Tibial nerve (tissue), 4 donors: Measurements from ENCODE around the gene SPR. TPM values are rescaled to one million over a fixed set of nuclear protein-coding genes. Genes with fewer than 3 reads are reported as not detected.

Source experiments
- DNase-seq, 2 donors: peaks; one replicate each; pipeline ENCODE4 v3.0.0-alpha.2; 2019; ENCODE audit warnings: low spot score in 2 of 2
- H3K27ac ChIP-seq, 4 donors: fragments of 200-600 bp; sonication (generic) in 3 of 4; one replicate each; pipeline ENCODE4 v1.5.1; 2017 to 2019; ENCODE audit warnings: mild to moderate bottlenecking in 1 of 4
- H3K27me3 ChIP-seq, 2 donors: fragments of 200-600 bp; sonication (generic) in 1 of 2; one replicate each; pipeline versions ENCODE4 v1.5.1 to v1.6.0; 2017 to 2019
- H3K36me3 ChIP-seq, 3 donors: fragments of 200-600 bp; sonication (generic); one replicate each; pipeline ENCODE4 v1.5.1; 2018 to 2019
- H3K4me1 ChIP-seq, 4 donors: fragments of 200-600 bp; sonication (generic) in 3 of 4; one replicate each; pipeline ENCODE4 v1.5.1; 2017 to 2019
- H3K4me3 ChIP-seq, 4 donors: fragments of 200-600 bp; sonication (generic) in 3 of 4; one replicate each; pipeline ENCODE4 v1.5.1; 2017 to 2019; ENCODE audit warnings: mild to moderate bottlenecking in 1 of 4, moderate library complexity in 1 of 4
- H3K9me3 ChIP-seq, 4 donors: fragments of 200-600 bp; sonication (generic) in 3 of 4; one replicate each; pipeline ENCODE4 v1.5.1; 2017 to 2019
- EP300 ChIP-seq, 2 donors: sonication (generic); formaldehyde crosslinking; IDR thresholded peaks; one replicate each; pipeline ENCODE4 v1.6.1; 2017; ENCODE audit warnings: antibody characterized with exemption in 2 of 2, mild to moderate bottlenecking in 1 of 2
- POLR2A ChIP-seq, 2 donors: fragments of 450-650 bp; IDR thresholded peaks; one replicate each; pipeline ENCODE4 v1.6.1; 2017; ENCODE audit warnings: antibody characterized with exemption in 2 of 2, mild to moderate bottlenecking in 2 of 2, moderate library complexity in 2 of 2
- WGBS, 2 donors: methylation state at CpG; one replicate each; pipeline ENCODE4 v1.1.5; 2018; 5-methylcytosine and 5-hydroxymethylcytosine counted together
- total RNA-seq, 4 donors: library from RNA; depleted of rRNA; stranded (reverse); fragments of >200 nt; gene quantifications; one replicate each; pipeline ENCODE4 v1.1.0, GENCODE V29; 2016
- TF ChIP-seq, protein P1 (sequence below), 5 experiments: fragments of 200-600 bp in 3 of 5; fragments of 450-650 bp in 2 of 5; sonication (generic) in 3 of 5; IDR thresholded peaks; one replicate each; pipeline ENCODE4 v1.5.1; 2016 to 2019; ENCODE audit warnings: antibody characterized with exemption in 5 of 5, mild to moderate bottlenecking in 3 of 5, moderate library complexity in 2 of 5

Gene SPR
- total RNA-seq, 4 donors from 2014 or later = 22.0 to 33.3 (median 27.1) TPM

DNA sequence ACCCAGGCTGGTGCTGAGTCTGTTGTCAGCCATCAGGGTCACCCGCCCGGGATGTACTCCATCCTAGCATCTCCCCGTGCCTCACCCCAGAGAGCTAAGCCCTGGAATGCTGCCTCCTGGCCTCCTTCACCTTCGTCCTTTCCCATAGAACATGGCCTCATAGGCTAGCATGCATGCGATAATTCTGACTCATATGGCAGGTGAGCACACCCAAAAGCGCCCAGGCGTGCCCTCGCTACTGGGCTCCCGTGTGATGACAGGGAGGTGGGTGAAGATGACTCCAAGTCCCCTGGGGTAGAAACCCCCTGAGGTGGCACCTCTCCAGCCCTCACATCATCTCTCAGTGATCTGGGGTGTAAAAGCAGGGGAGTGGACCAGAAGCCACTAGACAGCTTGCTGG, 7.3 kb downstream of the SPR start:
- WGBS, 2 donors = 86 to 92% methylated on average over 9 of the region's 9 CpGs
- Histone ChIP-seq H3K36me3 (peaks cover 0 to 29% (median 0%) of the 10 kb centered on the region in 3 donors), H3K9me3 (no peaks in the 10 kb centered on the region), H3K4me1 (peaks cover 0 to 7% (median 0%) of the 10 kb centered on the region in 4 donors), H3K27ac (no peak overlapping the region), H3K27me3 (peaks cover 0 to 51% of the 10 kb centered on the region in 2 donors), H3K4me3 (no peak overlapping the region)
- no peak for DNase-seq
- TF ChIP-seq EP300 (IDR thresholded peaks at IDR 0.05) (no peak), POLR2A (IDR thresholded peaks at IDR 0.05) (no peak)
- TF ChIP-seq, protein P1, sequence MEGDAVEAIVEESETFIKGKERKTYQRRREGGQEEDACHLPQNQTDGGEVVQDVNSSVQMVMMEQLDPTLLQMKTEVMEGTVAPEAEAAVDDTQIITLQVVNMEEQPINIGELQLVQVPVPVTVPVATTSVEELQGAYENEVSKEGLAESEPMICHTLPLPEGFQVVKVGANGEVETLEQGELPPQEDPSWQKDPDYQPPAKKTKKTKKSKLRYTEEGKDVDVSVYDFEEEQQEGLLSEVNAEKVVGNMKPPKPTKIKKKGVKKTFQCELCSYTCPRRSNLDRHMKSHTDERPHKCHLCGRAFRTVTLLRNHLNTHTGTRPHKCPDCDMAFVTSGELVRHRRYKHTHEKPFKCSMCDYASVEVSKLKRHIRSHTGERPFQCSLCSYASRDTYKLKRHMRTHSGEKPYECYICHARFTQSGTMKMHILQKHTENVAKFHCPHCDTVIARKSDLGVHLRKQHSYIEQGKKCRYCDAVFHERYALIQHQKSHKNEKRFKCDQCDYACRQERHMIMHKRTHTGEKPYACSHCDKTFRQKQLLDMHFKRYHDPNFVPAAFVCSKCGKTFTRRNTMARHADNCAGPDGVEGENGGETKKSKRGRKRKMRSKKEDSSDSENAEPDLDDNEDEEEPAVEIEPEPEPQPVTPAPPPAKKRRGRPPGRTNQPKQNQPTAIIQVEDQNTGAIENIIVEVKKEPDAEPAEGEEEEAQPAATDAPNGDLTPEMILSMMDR (IDR thresholded peaks at IDR 0.05) = no peak

DNA sequence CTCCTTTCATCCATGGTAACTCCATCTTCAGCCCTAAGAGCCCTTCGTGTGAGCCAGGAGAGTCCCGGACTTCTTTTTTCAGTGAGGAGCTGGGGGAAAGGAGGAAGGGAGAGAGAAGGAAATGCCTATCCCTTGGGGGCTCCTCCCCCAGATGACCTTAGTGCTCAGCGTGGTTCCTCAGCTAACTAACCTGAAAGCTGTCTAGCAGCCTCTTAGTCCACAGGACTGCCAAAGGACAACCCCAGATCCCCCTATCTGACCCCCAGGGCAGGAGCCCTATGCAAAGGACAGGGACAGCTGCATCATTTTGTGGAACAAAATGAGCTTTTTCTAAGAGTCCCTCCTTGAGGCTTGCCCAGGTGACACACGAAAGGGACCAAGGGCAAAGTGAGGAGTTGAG, 7.9 kb downstream of the SPR start:
- Histone ChIP-seq H3K9me3 (no peaks in the 10 kb centered on the region), H3K36me3 (peaks cover 0 to 23% (median 0%) of the 10 kb centered on the region in 3 donors), H3K27ac (no peak overlapping the region), H3K27me3 (peaks cover 0 to 57% of the 10 kb centered on the region in 2 donors), H3K4me3 (no peak overlapping the region), H3K4me1 (peaks cover 0 to 7% (median 0%) of the 10 kb centered on the region in 4 donors)
- WGBS, 2 donors = 10 to 12% methylated on average over 4 of the region's 4 CpGs
- no peak for DNase-seq
- no peak for TF ChIP-seq EP300 (IDR thresholded peaks at IDR 0.05)
- TF ChIP-seq POLR2A (IDR thresholded peaks at IDR 0.05) = no peak
- TF ChIP-seq, protein P1 (IDR thresholded peaks at IDR 0.05) = no peak

DNA sequence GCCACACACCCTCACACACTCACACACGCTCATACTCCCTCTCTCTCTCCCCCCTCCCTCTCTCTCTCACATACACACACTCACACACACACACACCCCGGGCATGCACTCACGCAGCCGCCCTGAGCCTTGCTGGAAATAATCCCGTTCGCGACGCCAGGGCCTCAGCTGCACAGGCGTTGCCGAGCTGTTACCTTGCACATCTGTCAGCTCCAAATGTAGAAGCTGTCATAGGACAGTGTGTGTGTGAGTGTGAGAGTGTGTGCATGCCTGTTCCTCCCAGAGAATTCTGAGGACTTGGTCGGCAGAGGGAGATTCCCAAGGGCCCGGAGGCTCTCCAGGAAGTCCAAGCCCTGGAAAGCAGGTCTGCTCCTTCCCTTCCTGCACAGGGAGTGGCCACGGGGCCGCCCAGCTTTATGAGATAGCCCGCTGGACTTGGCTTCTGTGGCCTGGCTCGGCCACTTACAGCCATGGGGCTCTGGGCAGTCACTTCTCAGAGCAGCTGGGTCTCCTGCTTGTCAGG, 8.6 kb downstream of the SPR start:
- peak overlapping the region in 1 of 4 donors; percentile 2 for H3K4me3 ChIP-seq
- peaks cover 0 to 16% (median 0%) of the 10 kb centered on the region in 3 donors for H3K36me3 ChIP-seq
- no peaks in the 10 kb centered on the region for H3K9me3 ChIP-seq
- no peak overlapping the region for H3K27ac ChIP-seq
- H3K4me1 ChIP-seq = peaks cover 0 to 7% (median 0%) of the 10 kb centered on the region in 4 donors
- peaks cover 0 to 62% of the 10 kb centered on the region in 2 donors for H3K27me3 ChIP-seq
- WGBS, 2 donors = 6 to 15% methylated on average over 11 to 16 of the region's 16 CpGs
- no peak for TF ChIP-seq EP300 (IDR thresholded peaks at IDR 0.05)
- TF ChIP-seq POLR2A (IDR thresholded peaks at IDR 0.05) = no peak
- TF ChIP-seq, protein P1 (IDR thresholded peaks at IDR 0.05) = no peak
- DNase-seq = no peak

DNA sequence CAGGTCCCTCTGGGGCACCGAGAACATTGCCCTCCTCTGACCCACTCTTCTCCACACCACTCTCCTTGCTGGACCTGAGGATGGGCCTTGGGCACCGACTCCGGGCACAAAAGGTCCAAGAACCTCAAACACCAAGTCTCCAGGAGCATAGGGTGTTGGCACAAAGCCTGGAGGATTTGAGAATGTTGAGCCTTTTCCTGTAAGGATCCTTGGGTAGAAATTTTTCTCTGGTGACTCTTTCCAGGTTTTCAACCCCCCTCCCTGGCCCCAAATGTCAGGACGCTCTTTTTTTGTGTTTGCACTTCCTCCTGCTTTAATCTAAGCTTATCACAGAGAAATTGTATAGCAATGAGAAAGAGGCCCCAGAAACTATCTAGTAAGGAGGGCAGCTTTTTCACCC, 9.2 kb downstream of the SPR start:
- Histone ChIP-seq H3K27me3 (peaks cover 0 to 62% of the 10 kb centered on the region in 2 donors), H3K27ac (no peak overlapping the region), H3K36me3 (peaks cover 0 to 10% (median 0%) of the 10 kb centered on the region in 3 donors), H3K9me3 (no peaks in the 10 kb centered on the region), H3K4me1 (peaks cover 0 to 7% (median 0%) of the 10 kb centered on the region in 4 donors), H3K4me3 (no peak overlapping the region)
- TF ChIP-seq EP300 (IDR thresholded peaks at IDR 0.05) = no peak
- TF ChIP-seq, protein P1 (IDR thresholded peaks at IDR 0.05) = no peak
- no peak for TF ChIP-seq POLR2A (IDR thresholded peaks at IDR 0.05)
- DNase-seq = no peak
- WGBS, 2 donors = 73 to 88% methylated on average over 4 of the region's 4 CpGs

DNA sequence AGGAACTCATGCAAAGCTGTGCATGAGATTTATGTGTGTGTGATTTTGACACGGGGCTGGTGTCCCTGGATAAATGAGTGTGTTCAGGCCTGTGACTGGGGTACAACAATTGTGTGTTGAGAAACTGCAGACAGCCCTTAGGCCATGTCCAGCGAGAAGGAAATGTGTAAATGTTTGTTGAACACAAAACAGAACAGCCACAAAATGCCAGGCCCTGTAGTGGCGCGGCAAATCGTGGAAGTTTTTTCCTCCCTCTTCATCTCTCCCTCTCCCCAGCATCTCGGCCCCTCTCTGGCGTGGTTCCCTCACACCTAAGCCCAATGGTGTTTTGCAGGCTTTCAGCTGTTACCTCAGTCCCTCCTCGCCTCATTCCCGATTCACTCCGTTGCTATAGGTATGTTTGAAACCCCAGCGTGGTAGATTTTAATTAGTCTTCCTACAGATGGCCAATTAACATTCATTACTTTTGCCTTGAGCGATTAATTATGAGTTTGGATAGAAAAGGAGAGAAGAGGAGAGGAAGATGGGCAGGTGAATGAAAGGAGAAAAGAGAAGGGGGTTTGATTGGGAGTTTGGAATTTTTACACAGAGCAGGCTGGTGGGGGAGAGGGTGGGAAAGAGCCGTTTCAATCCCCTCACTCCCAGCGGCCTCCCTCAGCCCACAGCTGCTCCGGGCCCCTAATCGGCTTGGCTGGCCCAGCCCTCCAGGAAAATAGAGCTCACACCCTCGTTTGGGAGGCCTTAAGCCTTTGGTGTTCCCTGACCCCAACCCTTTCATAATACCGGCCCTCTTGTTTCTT, 10.8 kb downstream of the SPR start:
- 48 to 51% methylated on average over 18 of the region's 18 CpGs for WGBS, 2 donors
- no peak overlapping the region for H3K27ac ChIP-seq
- H3K4me1 ChIP-seq = peaks cover 0 to 7% (median 0%) of the 10 kb centered on the region in 4 donors
- TF ChIP-seq POLR2A (IDR thresholded peaks at IDR 0.05) (no peak), EP300 (IDR thresholded peaks at IDR 0.05) (no peak)
- TF ChIP-seq, protein P1 (IDR thresholded peaks at IDR 0.05) = no peak
- no peaks in the 10 kb centered on the region for H3K9me3 ChIP-seq
- H3K27me3 ChIP-seq = peaks cover 0 to 68% of the 10 kb centered on the region in 2 donors
- DNase-seq = no peak
- H3K36me3 ChIP-seq = no peaks in the 10 kb centered on the region
- H3K4me3 ChIP-seq = no peak overlapping the region
